A673 (cell line): Measurements from ENCODE around the gene LGALS7.

ENCODE experiments used
- CTCF ChIP-seq: fragments of 300-800, 200-600 bp; sonication (generic); conservative IDR thresholded peaks from 2 replicates; pipeline ENCODE4 v1.5.1; 2017; ENCODE audit warnings: low read depth, mild to moderate bottlenecking, antibody characterized with exemption, low read length, moderate library complexity, mixed read lengths
- EZH2 ChIP-seq: fragments of 200-600 bp; sonication (generic); IDR thresholded peaks from 2 replicates; pipeline ENCODE4 v1.6.1; 2017; ENCODE audit warnings: borderline replicate concordance, low read depth, mild to moderate bottlenecking, mixed read lengths, antibody characterized with exemption, low read length; ENCODE audit not compliant: poor library complexity, severe bottlenecking

- TF ChIP-seq EZH2, result no peak
- TF ChIP-seq CTCF, result no peak
Observed at GRCh38 chr19:38800577-38801347, 27.4 kb upstream of the LGALS7 start.
